ENCODE measurements around the gene CACNA1S.

DNA sequence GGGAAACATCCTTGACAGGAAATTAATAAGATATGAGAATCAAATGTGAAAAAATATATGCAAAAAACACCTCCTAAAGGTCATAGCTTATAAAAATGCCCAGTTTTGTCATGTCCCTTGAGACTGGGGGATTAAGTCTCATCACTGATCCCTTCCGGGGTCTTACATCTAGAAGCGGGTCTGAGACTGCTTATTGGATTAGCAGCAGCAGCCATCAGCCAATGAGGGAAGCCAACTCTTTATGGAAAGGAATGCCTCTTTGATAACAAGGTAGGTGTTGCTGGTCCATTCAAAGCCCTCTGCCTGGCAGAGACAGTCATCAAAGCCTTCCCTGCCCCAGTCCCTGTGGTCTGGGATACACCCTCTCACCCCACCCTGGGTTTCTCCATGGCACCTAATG lies 3.9 kb upstream of the CACNA1S start:
- TF ChIP-seq, protein P1, sequence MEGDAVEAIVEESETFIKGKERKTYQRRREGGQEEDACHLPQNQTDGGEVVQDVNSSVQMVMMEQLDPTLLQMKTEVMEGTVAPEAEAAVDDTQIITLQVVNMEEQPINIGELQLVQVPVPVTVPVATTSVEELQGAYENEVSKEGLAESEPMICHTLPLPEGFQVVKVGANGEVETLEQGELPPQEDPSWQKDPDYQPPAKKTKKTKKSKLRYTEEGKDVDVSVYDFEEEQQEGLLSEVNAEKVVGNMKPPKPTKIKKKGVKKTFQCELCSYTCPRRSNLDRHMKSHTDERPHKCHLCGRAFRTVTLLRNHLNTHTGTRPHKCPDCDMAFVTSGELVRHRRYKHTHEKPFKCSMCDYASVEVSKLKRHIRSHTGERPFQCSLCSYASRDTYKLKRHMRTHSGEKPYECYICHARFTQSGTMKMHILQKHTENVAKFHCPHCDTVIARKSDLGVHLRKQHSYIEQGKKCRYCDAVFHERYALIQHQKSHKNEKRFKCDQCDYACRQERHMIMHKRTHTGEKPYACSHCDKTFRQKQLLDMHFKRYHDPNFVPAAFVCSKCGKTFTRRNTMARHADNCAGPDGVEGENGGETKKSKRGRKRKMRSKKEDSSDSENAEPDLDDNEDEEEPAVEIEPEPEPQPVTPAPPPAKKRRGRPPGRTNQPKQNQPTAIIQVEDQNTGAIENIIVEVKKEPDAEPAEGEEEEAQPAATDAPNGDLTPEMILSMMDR (IDR thresholded peaks at IDR 0.05; ENCODE audit: insufficient read depth, low read length, poor library complexity, severe bottlenecking): no peak
- TF ChIP-seq EZH2phosphoT487 (conservative IDR thresholded peaks at IDR 0.05; ENCODE audit: low read length): no peak
